HepG2 (cell line): ENCODE results near the gene SUPT4H1. TPM values are rescaled to one million over a fixed set of nuclear protein-coding genes. Genes with fewer than 3 reads are reported as not detected.

Experiments
- DNMT1 ChIP-seq: sonication (generic); formaldehyde crosslinking; IDR thresholded peaks from 2 replicates; pipeline ENCODE4 v1.5.1; 2020; ENCODE audit warnings: mild to moderate bottlenecking, missing genetic modification reagents
- HOXA9 ChIP-seq: sonication (generic); formaldehyde crosslinking; IDR thresholded peaks from 2 replicates; pipeline ENCODE4 v1.8.1; 2022; ENCODE audit warnings: missing genetic modification reagents, mild to moderate bottlenecking, moderate library complexity, borderline replicate concordance
- JUNB ChIP-seq: sonication (generic); formaldehyde crosslinking; IDR thresholded peaks from 2 replicates; pipeline ENCODE4 v1.8.0; 2022; ENCODE audit warnings: missing genetic modification reagents, mild to moderate bottlenecking, borderline replicate concordance
- RBM22 ChIP-seq: fragments of 200-400 bp; formaldehyde crosslinking; optimal IDR thresholded peaks from 2 replicates; pipeline ENCODE3; 2017; ENCODE audit warnings: mild to moderate bottlenecking, low read length, moderate library complexity
- REL ChIP-seq: sonication (generic); formaldehyde crosslinking; conservative IDR thresholded peaks from 2 replicates; pipeline ENCODE4 v1.8.0; 2022; ENCODE audit warnings: mild to moderate bottlenecking, missing genetic modification reagents, moderate library complexity
- SP5 ChIP-seq: IDR thresholded peaks from 2 replicates; pipeline ENCODE4 v1.6.1; 2016; ENCODE audit warnings: low read depth, borderline replicate concordance
- ZNF747 ChIP-seq: sonication (generic); formaldehyde crosslinking; IDR thresholded peaks from 2 replicates; pipeline ENCODE4 v1.8.1; 2023; ENCODE audit warnings: missing genetic modification reagents, mild to moderate bottlenecking, borderline replicate concordance
- ZNF775 ChIP-seq: sonication (generic); formaldehyde crosslinking; IDR thresholded peaks from 2 replicates; pipeline ENCODE4 v1.4.0; 2020; ENCODE audit warnings: missing genetic modification reagents, mild to moderate bottlenecking, moderate library complexity, borderline replicate concordance
- polyA plus RNA-seq, 8 experiments: library from polyadenylated mRNA; depleted of rRNA in 3 of 8; stranded (reverse) in 7 of 8; unstranded in 1 of 8; fragments of >200 nt; fragmentation: Illumina TruSeq in 4 of 8; extraction: Trizol in 4 of 8; gene quantifications; 2 replicates each; pipeline versions ENCODE4 v1.2.1 to v1.2.3, GENCODE V29; 2011 to 2016; ENCODE audit warnings: low read depth in 4 of 8, missing spikeins in 1 of 8, mixed read lengths in 1 of 8; ENCODE audit not compliant: insufficient read depth in 1 of 8
- total RNA-seq, 5 experiments: library from RNA; depleted of rRNA; stranded (reverse); fragments of >200 nt; fragmentation: Illumina TruSeq; extraction: Trizol; gene quantifications; 2 replicates each; pipeline ENCODE4 v1.2.3, GENCODE V29; 2016; ENCODE audit warnings: low read depth in 1 of 5
- TF ChIP-seq, protein P1 (sequence below): sonication (generic); formaldehyde crosslinking; IDR thresholded peaks from 2 replicates; pipeline ENCODE4 v1.8.1; 2023; ENCODE audit warnings: missing genetic modification reagents, mild to moderate bottlenecking, borderline replicate concordance
- TF ChIP-seq, protein P2 (sequence below): sonication (generic); formaldehyde crosslinking; conservative IDR thresholded peaks from 2 replicates; pipeline ENCODE4 v1.8.0; 2022; ENCODE audit warnings: low read depth, missing genetic modification reagents
- TF ChIP-seq, protein P3 (sequence below): sonication (generic); formaldehyde crosslinking; IDR thresholded peaks from 2 replicates; pipeline ENCODE4 v1.4.0; 2020; ENCODE audit warnings: missing genetic modification reagents, borderline replicate concordance
- TF ChIP-seq, protein P4 (sequence below), 2 experiments: sonication (generic) in 1 of 2; formaldehyde crosslinking in 1 of 2; IDR thresholded peaks; 2 replicates each; pipeline versions ENCODE4 v1.5.1 to v1.6.1; 2011 to 2020; ENCODE audit warnings: borderline replicate concordance in 1 of 2, low read depth in 1 of 2, low read length in 1 of 2, mild to moderate bottlenecking in 1 of 2, missing genetic modification reagents in 1 of 2, moderate library complexity in 1 of 2
- TF ChIP-seq, protein P5 (sequence below): sonication (generic); formaldehyde crosslinking; IDR thresholded peaks from 2 replicates; pipeline ENCODE4 v1.4.0; 2020; ENCODE audit warnings: missing genetic modification reagents, mild to moderate bottlenecking, borderline replicate concordance
- TF ChIP-seq, protein P6 (sequence below): sonication (generic); formaldehyde crosslinking; IDR thresholded peaks from 2 replicates; pipeline ENCODE4 v1.8.0; 2022; ENCODE audit warnings: missing genetic modification reagents, mild to moderate bottlenecking, borderline replicate concordance
- TF ChIP-seq, protein P7 (sequence below): sonication (generic); formaldehyde crosslinking; IDR thresholded peaks from 2 replicates; pipeline ENCODE4 v1.8.1; 2023; ENCODE audit warnings: mild to moderate bottlenecking, missing genetic modification reagents

SUPT4H1 gene
- total and polyA plus RNA-seq, 2 of the 13 experiments (the other 11 are each of a cell fraction or from before 2014, with no cell fraction given) = 155 to 244 TPM

DNA sequence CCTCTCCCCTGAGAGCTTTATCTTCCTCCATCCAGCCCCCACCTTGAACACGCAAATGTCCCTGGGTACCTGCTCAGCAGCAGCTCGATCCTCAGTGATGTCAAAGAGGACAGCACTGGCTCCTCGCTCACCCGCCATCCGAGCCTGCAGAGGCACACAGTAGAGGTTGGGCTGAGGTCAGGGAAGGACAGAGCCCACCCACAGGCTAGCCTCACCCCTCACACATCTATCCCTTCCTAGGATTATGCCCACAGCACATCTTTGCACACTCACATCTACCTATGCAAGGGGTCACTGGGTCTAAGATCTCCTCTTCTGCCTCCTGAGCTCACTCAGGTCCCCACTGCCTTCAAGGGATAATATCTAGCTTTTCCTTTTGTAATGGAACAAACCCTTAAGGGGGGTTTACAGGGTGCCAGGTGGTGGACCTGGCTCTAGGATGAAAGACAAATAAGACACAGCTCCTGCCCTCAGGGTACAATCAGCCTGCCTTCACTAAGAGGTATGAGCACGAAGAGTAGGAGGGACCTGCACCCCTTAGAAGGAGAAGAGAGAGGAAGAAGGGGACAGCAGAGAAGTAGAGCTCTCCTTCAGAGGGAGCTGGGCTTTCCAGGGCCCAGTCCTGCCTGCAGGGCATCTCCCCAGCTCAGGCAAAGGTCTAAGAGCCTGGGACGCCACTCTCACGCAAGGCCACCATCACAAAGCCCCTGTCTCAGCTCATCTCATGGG, 11.6 kb upstream of the SUPT4H1 start (continued):
- TF ChIP-seq, protein P1, sequence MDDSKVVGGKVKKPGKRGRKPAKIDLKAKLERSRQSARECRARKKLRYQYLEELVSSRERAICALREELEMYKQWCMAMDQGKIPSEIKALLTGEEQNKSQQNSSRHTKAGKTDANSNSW (CRISPR knock-in tag) = no peak
- TF ChIP-seq ZNF747 (CRISPR knock-in tag) (0 out of 2 replicates have a peak, but pooled peaks have one; percentile 8), HOXA9 (no peak), ZNF775 (CRISPR knock-in tag) (no peak), JUNB (no peak), SP5 (CRISPR knock-in tag) (no peak), DNMT1 (0 out of 2 replicates have a peak, but pooled peaks have one; percentile 56), RBM22 (peak; percentile 58), REL (CRISPR knock-in tag) (no peak)
- TF ChIP-seq, protein P2, sequence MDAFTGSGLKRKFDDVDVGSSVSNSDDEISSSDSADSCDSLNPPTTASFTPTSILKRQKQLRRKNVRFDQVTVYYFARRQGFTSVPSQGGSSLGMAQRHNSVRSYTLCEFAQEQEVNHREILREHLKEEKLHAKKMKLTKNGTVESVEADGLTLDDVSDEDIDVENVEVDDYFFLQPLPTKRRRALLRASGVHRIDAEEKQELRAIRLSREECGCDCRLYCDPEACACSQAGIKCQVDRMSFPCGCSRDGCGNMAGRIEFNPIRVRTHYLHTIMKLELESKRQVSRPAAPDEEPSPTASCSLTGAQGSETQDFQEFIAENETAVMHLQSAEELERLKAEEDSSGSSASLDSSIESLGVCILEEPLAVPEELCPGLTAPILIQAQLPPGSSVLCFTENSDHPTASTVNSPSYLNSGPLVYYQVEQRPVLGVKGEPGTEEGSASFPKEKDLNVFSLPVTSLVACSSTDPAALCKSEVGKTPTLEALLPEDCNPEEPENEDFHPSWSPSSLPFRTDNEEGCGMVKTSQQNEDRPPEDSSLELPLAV = no peak
- TF ChIP-seq, protein P3, sequence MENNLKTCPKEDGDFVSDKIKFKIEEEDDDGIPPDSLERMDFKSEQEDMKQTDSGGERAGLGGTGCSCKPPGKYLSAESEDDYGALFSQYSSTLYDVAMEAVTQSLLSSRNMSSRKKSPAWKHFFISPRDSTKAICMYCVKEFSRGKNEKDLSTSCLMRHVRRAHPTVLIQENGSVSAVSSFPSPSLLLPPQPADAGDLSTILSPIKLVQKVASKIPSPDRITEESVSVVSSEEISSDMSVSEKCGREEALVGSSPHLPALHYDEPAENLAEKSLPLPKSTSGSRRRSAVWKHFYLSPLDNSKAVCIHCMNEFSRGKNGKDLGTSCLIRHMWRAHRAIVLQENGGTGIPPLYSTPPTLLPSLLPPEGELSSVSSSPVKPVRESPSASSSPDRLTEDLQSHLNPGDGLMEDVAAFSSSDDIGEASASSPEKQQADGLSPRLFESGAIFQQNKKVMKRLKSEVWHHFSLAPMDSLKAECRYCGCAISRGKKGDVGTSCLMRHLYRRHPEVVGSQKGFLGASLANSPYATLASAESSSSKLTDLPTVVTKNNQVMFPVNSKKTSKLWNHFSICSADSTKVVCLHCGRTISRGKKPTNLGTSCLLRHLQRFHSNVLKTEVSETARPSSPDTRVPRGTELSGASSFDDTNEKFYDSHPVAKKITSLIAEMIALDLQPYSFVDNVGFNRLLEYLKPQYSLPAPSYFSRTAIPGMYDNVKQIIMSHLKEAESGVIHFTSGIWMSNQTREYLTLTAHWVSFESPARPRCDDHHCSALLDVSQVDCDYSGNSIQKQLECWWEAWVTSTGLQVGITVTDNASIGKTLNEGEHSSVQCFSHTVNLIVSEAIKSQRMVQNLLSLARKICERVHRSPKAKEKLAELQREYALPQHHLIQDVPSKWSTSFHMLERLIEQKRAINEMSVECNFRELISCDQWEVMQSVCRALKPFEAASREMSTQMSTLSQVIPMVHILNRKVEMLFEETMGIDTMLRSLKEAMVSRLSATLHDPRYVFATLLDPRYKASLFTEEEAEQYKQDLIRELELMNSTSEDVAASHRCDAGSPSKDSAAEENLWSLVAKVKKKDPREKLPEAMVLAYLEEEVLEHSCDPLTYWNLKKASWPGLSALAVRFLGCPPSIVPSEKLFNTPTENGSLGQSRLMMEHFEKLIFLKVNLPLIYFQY = no peak
- TF ChIP-seq, protein P4, sequence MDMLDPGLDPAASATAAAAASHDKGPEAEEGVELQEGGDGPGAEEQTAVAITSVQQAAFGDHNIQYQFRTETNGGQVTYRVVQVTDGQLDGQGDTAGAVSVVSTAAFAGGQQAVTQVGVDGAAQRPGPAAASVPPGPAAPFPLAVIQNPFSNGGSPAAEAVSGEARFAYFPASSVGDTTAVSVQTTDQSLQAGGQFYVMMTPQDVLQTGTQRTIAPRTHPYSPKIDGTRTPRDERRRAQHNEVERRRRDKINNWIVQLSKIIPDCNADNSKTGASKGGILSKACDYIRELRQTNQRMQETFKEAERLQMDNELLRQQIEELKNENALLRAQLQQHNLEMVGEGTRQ (IDR thresholded peaks at IDR 0.05; ENCODE audit: low read depth, low read length) = no peak
- TF ChIP-seq, protein P4 (CRISPR knock-in tag; IDR thresholded peaks at IDR 0.05; ENCODE audit: borderline replicate concordance) = no peak
- TF ChIP-seq, protein P5, sequence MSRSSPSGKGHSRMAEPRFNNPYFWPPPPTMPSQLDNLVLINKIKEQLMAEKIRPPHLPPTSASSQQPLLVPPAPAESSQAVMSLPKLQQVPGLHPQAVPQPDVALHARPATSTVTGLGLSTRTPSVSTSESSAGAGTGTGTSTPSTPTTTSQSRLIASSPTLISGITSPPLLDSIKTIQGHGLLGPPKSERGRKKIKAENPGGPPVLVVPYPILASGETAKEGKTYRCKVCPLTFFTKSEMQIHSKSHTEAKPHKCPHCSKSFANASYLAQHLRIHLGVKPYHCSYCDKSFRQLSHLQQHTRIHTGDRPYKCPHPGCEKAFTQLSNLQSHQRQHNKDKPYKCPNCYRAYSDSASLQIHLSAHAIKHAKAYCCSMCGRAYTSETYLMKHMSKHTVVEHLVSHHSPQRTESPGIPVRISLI (CRISPR knock-in tag) = no peak
- TF ChIP-seq, protein P6, sequence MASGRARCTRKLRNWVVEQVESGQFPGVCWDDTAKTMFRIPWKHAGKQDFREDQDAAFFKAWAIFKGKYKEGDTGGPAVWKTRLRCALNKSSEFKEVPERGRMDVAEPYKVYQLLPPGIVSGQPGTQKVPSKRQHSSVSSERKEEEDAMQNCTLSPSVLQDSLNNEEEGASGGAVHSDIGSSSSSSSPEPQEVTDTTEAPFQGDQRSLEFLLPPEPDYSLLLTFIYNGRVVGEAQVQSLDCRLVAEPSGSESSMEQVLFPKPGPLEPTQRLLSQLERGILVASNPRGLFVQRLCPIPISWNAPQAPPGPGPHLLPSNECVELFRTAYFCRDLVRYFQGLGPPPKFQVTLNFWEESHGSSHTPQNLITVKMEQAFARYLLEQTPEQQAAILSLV (CRISPR knock-in tag) = 0 out of 2 replicates have a peak, but pooled peaks have one; percentile 38
- TF ChIP-seq, protein P7, sequence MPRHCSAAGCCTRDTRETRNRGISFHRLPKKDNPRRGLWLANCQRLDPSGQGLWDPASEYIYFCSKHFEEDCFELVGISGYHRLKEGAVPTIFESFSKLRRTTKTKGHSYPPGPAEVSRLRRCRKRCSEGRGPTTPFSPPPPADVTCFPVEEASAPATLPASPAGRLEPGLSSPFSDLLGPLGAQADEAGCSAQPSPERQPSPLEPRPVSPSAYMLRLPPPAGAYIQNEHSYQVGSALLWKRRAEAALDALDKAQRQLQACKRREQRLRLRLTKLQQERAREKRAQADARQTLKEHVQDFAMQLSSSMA (CRISPR knock-in tag) = 0 out of 2 replicates have a peak, but pooled peaks have one; percentile 61
